Neuronal stem cell (in vitro differentiated cells): Measurements from ENCODE around the gene GRM7.

Experiments used
- DNase-seq: peaks from one replicate; pipeline ENCODE4 v3.0.0-alpha.2; 2013; ENCODE audit warnings: low spot score
- H2AFZ ChIP-seq: one replicate; pipeline ENCODE4 v1.6.1; 2013; ENCODE audit warnings: mild to moderate bottlenecking, low read length, inconsistent platforms
- H2AK5ac ChIP-seq: 2 replicates; pipeline ENCODE4 v1.6.1; 2013; ENCODE audit warnings: low read depth, mild to moderate bottlenecking, inconsistent platforms, low read length, moderate library complexity, mixed read lengths
- H2BK120ac ChIP-seq: 2 replicates; pipeline ENCODE4 v1.6.1; 2013; ENCODE audit warnings: low read depth, mild to moderate bottlenecking, inconsistent platforms, low read length, moderate library complexity, mixed read lengths
- H2BK12ac ChIP-seq: one replicate; pipeline ENCODE4 v1.6.1; 2013; ENCODE audit warnings: low read length, inconsistent platforms
- H2BK15ac ChIP-seq: 2 replicates; pipeline ENCODE4 v1.6.1; 2013; ENCODE audit warnings: mild to moderate bottlenecking, low read length, inconsistent platforms, mixed read lengths
- H2BK5ac ChIP-seq: one replicate; pipeline ENCODE4 v1.6.1; 2013; ENCODE audit warnings: inconsistent platforms, mild to moderate bottlenecking, low read length, moderate library complexity
- H3K14ac ChIP-seq: one replicate; pipeline ENCODE4 v1.6.1; 2013; ENCODE audit warnings: low read length, inconsistent platforms
- H3K18ac ChIP-seq: 2 replicates; pipeline ENCODE4 v1.6.1; 2013; ENCODE audit warnings: low read length, inconsistent platforms
- H3K23ac ChIP-seq: 2 replicates; pipeline ENCODE4 v1.6.1; 2013; ENCODE audit warnings: low read depth, mild to moderate bottlenecking, mixed read lengths, low read length, inconsistent platforms; ENCODE audit not compliant: poor library complexity
- H3K27ac ChIP-seq: replicated peaks from 3 replicates; pipeline ENCODE4 v1.5.1; 2013; ENCODE audit warnings: low read length, inconsistent platforms
- H3K27me3 ChIP-seq, 3 experiments: 2 replicates each; pipeline ENCODE4 v1.6.1; 2013; ENCODE audit warnings: low read length in 3 of 3, mild to moderate bottlenecking in 2 of 3, inconsistent platforms in 1 of 3, low read depth in 1 of 3, mixed read lengths in 1 of 3, moderate library complexity in 1 of 3; ENCODE audit not compliant: control insufficient read depth in 3 of 3, insufficient read depth in 3 of 3
- H3K36me3 ChIP-seq, 2 donors: replicated peaks in 1 of 2; 2 replicates each; pipeline ENCODE4 v1.6.1; 2013; ENCODE audit warnings: low read length in 2 of 2; ENCODE audit not compliant: control insufficient read depth in 2 of 2, insufficient read depth in 2 of 2
- H3K4ac ChIP-seq: 2 replicates; pipeline ENCODE4 v1.6.1; 2013; ENCODE audit warnings: inconsistent platforms, mild to moderate bottlenecking, low read length, moderate library complexity
- H3K4me1 ChIP-seq, 2 donors: 1 replicate in 1 of 2; 2 replicates in 1 of 2; pipeline ENCODE4 v1.6.1; 2013; ENCODE audit warnings: low read length in 2 of 2, low read depth in 1 of 2; ENCODE audit not compliant: control insufficient read depth in 2 of 2, insufficient read depth in 1 of 2
- H3K4me2 ChIP-seq: one replicate; pipeline ENCODE4 v1.6.1; 2013; ENCODE audit warnings: mild to moderate bottlenecking, low read length, inconsistent platforms; ENCODE audit not compliant: insufficient read depth, poor library complexity, severe bottlenecking
- H3K4me3 ChIP-seq, 2 donors: 2 replicates each; pipeline ENCODE4 v1.5.1; 2013; ENCODE audit warnings: low read length in 2 of 2, mild to moderate bottlenecking in 2 of 2, inconsistent platforms in 1 of 2, moderate library complexity in 1 of 2
- H3K79me1 ChIP-seq: one replicate; pipeline ENCODE4 v1.6.1; 2013; ENCODE audit warnings: low read depth, mild to moderate bottlenecking, inconsistent platforms, low read length, moderate library complexity
- H3K9ac ChIP-seq: one replicate; pipeline ENCODE4 v1.6.1; 2013; ENCODE audit warnings: mild to moderate bottlenecking, low read depth, low read length, inconsistent platforms; ENCODE audit not compliant: poor library complexity
- H3K9me3 ChIP-seq, 2 donors: replicated peaks in 1 of 2; 2 replicates each; pipeline versions ENCODE3 to v1.6.1; 2013; ENCODE audit warnings: low read length in 2 of 2, mild to moderate bottlenecking in 2 of 2, inconsistent platforms in 1 of 2, low read depth in 1 of 2, mixed read lengths in 1 of 2, moderate library complexity in 1 of 2; ENCODE audit not compliant: control insufficient read depth in 2 of 2, insufficient read depth in 1 of 2
- H4K8ac ChIP-seq: one replicate; pipeline ENCODE4 v1.6.1; 2013; ENCODE audit warnings: low read depth, mild to moderate bottlenecking, inconsistent platforms, low read length, moderate library complexity
- H4K91ac ChIP-seq: one replicate; pipeline ENCODE4 v1.6.1; 2013; ENCODE audit warnings: low read length, low read depth, mild to moderate bottlenecking, inconsistent platforms; ENCODE audit not compliant: poor library complexity
- WGBS, 2 donors: extraction: QIAGEN DNeasy Blood & Tissue Kit; methylation state at CpG; one replicate each; pipeline ENCODE4 v1.1.7; 2013; ENCODE audit warnings: missing lambda C conversion rate in 2 of 2, mixed read lengths in 1 of 2; ENCODE audit not compliant: insufficient read length in 2 of 2, insufficient replicate concordance in 1 of 2; ENCODE audit errors: extremely low coverage in 2 of 2; 5-methylcytosine and 5-hydroxymethylcytosine counted together

GRM7 gene

DNA sequence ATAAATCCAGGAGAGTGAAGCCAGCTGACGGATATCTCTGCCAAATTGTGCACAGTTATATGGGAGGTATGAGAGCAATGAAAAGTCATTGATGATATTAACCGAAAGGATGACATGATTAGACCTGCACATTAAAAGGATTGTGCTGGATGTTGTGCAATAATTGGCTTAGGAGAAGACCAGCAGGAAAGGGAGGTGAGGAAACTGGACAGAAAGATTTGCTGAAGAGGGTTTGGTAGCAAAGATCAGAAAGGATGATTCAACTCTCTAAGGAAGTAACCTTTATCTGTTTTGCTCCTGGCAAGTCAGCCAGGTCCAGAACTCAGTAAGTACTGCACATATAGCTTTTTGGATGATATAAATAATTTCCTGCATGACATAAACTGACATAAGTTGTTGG, 704.7 kb downstream of the GRM7 start:
- Histone ChIP-seq H2BK12ac (no peak overlapping the region), H2BK5ac (no peak overlapping the region), H4K8ac (no peak overlapping the region), H3K4me3 (no peak overlapping the region), H3K14ac (no peak overlapping the region), H3K18ac (no peak overlapping the region), H3K27ac (no peak overlapping the region), H3K4ac (no peak overlapping the region), H2BK120ac (no peak overlapping the region), H4K91ac (no peak overlapping the region), H3K79me1 (no peaks in the 10 kb centered on the region), H2BK15ac (no peak overlapping the region), H2AK5ac (no peak overlapping the region), H3K4me2 (no peak overlapping the region), H3K4me1 (peaks cover 0 to 3% of the 10 kb centered on the region in 2 donors), H3K9ac (no peak overlapping the region), H2AFZ (no peak overlapping the region), H3K36me3 (no peaks in the 10 kb centered on the region), H3K23ac (no peak overlapping the region), H3K9me3 (no peaks in the 10 kb centered on the region), H3K27me3 (no peaks in the 10 kb centered on the region)
- no peak for DNase-seq
- no CpG with 5 or more reads among the region's 2 CpGs for WGBS, 2 donors

DNA sequence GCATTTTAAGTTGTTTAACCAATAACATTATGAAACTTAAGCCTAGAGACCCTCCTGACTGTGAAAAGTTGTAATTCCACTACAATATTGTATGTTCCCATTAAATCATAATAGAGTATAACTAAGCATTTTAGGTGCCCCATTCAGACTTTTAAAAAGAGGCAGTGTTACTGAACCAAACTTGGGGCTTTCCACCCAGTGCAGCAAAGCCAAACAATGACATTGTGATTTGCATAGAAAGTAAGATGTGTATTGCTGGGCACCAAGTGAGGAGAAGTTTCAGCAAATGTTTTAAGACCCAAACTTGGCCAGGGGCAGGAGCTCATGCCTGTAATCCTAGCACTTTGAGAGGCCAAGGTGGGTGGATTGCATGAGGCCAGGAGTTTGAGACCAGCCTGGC, 706.2 kb downstream of the GRM7 start:
- Histone ChIP-seq H3K4me1 (no peaks in the 10 kb centered on the region), H2AK5ac (no peak overlapping the region), H3K4ac (no peak overlapping the region), H3K4me3 (no peak overlapping the region), H3K27ac (no peak overlapping the region), H3K18ac (no peak overlapping the region), H3K14ac (no peak overlapping the region), H3K36me3 (no peaks in the 10 kb centered on the region), H2BK120ac (no peak overlapping the region), H2BK12ac (no peak overlapping the region), H3K9ac (no peak overlapping the region), H2BK5ac (no peak overlapping the region), H3K27me3 (no peaks in the 10 kb centered on the region), H3K23ac (no peak overlapping the region), H2AFZ (no peak overlapping the region), H3K79me1 (no peaks in the 10 kb centered on the region), H4K8ac (no peak overlapping the region), H4K91ac (no peak overlapping the region), H3K9me3 (no peaks in the 10 kb centered on the region), H2BK15ac (no peak overlapping the region), H3K4me2 (no peak overlapping the region)
- DNase-seq: no peak

DNA sequence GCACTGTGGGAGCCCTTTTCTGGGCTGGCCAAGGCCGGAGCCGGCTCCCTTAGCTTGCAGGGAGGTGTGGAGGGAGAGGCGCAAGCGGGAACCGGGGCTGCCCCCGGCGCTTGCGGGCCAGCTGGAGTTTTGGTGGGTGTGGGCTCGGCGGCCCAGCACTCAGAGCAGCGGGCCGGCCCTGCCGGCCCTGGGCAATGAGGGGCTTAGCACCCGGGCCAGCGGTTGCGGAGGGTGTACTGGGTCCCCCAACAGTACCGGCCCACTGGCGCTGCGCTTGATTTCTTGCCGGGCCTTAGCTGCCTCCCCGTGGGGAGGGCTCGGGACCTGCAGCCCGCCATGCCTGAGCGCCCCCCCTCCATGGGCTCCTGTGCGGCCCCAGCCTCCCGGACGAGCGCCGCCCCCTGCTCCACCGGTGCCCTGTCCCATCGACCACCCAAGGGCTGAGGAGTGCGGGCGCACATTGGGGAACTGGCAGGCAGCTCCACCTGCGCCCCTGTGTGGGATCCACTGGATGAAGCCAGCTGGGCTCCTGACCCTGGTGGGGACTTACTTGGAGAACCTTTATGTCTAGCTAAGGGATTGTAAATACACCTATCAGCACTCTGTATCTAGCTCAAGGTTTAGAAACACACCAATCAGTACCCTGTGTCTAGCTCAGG, 707.7 kb downstream of the GRM7 start:
- WGBS, 2 donors: no CpG with 5 or more reads among the region's 34 CpGs

DNA sequence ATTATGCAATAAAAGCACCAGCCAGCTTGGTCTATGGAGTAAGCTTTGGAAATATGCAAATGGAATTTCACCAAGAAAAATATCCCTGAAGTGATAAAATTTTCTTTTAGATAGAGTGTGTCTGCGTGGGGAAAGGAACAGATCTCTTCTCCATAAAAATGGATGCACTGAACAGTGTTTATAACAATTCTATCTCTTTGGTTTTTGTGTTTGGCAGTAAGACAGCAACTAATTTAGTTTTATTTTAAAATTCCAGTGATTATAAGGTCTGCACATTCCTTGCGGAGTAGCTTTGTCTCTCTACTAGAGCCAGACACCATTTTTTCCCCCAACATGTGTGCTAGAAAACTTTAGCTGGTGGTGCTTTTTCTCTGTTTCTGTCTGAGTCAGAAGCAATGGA, 712.4 kb downstream of the GRM7 start:
- no peak overlapping the region for H3K4ac ChIP-seq
- H2AK5ac ChIP-seq: no peak overlapping the region
- no peaks in the 10 kb centered on the region for H3K27me3 ChIP-seq
- no peak overlapping the region for H2BK15ac ChIP-seq
- no CpG with 5 or more reads among the region's 2 CpGs for whole genome bisulfite sequencing, 2 donors
- H3K23ac ChIP-seq: no peak overlapping the region
- H3K14ac ChIP-seq: no peak overlapping the region
- no peak overlapping the region for H3K27ac ChIP-seq
- no peak overlapping the region for H3K4me3 ChIP-seq
- DNase-seq: no peak
- no peak overlapping the region for H3K18ac ChIP-seq
- no peak overlapping the region for H2BK120ac ChIP-seq
- peaks cover 0 to 4% of the 10 kb centered on the region in 2 donors for H3K4me1 ChIP-seq
- no peaks in the 10 kb centered on the region for H3K36me3 ChIP-seq
- no peak overlapping the region for H4K8ac ChIP-seq
- no peak overlapping the region for H3K9ac ChIP-seq
- no peak overlapping the region for H2BK5ac ChIP-seq
- H2BK12ac ChIP-seq: no peak overlapping the region
- no peak overlapping the region for H4K91ac ChIP-seq
- H3K4me2 ChIP-seq: no peak overlapping the region
- no peak overlapping the region for H2AFZ ChIP-seq
- no peaks in the 10 kb centered on the region for H3K9me3 ChIP-seq
- no peaks in the 10 kb centered on the region for H3K79me1 ChIP-seq

More for the DNA sequence above, 707.7 kb downstream of the GRM7 start:
- Histone ChIP-seq H3K36me3 (no peaks in the 10 kb centered on the region), H2BK120ac (no peak overlapping the region), H3K27me3 (no peaks in the 10 kb centered on the region), H3K9me3 (no peaks in the 10 kb centered on the region), H2AK5ac (no peak overlapping the region), H3K4ac (no peak overlapping the region), H3K4me3 (no peak overlapping the region), H2BK12ac (no peak overlapping the region), H3K18ac (no peak overlapping the region), H4K91ac (no peak overlapping the region), H3K79me1 (no peaks in the 10 kb centered on the region), H3K4me1 (no peaks in the 10 kb centered on the region), H3K23ac (no peak overlapping the region), H4K8ac (no peak overlapping the region), H3K4me2 (no peak overlapping the region), H2BK5ac (no peak overlapping the region), H3K14ac (no peak overlapping the region), H3K27ac (no peak overlapping the region), H2BK15ac (no peak overlapping the region), H3K9ac (no peak overlapping the region), H2AFZ (no peak overlapping the region)
- DNase-seq: no peak
